GM13976 (cell line): Measurements from ENCODE around the gene BCS1L.

Experiments
- DNase-seq: peaks from one replicate; pipeline ENCODE4 v3.0.0; 2012; ENCODE audit warnings: low spot score
- CTCF ChIP-seq: IDR thresholded peaks from 2 replicates; pipeline ENCODE4 v1.5.1; 2012; ENCODE audit warnings: borderline replicate concordance, mild to moderate bottlenecking; ENCODE audit not compliant: insufficient read depth; ENCODE audit errors: extremely low read depth, missing control alignments, control extremely low read depth
- in situ Hi-C: fragments of 300-500 bp; cut with MboI; formaldehyde crosslinking; loops from one replicate; pipeline ENCODE4 v1.12.0; 2022; ENCODE audit warnings: low sequenced_read_pairs, mixed read lengths, inconsistent platforms; ENCODE audit not compliant: unreplicated experiment

Gene BCS1L

DNA sequence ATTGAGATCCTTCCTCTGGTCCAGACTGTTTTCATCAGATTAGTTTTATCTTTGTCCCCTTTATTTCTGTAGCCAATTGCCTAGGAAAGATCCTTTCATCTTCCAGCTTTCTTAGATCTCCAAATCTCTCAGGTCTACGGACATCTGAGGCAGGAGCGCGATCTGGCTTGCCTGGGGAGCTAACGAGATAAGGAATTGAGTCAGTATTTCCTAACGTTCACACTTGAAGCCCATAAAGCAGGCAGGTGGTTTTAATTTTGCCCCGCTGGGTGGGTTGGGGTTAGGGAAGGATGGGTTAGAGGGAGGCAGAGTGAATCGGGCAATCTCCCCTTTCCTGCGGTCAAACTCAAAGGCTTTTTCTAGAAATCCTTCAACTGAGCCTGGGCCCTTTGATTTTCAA, 50.4 kb downstream of the BCS1L start:
- in situ Hi-C loops, result no loop called here
- DNase-seq, result no peak
- TF ChIP-seq CTCF, result no peak

- no peak for DNase-seq
- in situ Hi-C loops, result no loop called here
- TF ChIP-seq CTCF, result no peak
Measured at GRCh38 chr2:218710334-218710686, 50.8 kb downstream of the BCS1L start.

- DNase-seq, result peak; percentile 99
- in situ Hi-C loops, result no loop called here
- peak; percentile 95 for TF ChIP-seq CTCF
Measured at GRCh38 chr2:218710687-218711549, 51.4 kb downstream of the BCS1L start, which contains the start of gene TTLL4. Gene TTLL4 (plus strand): TSS chr2:218710835. CDS start chr2:218737677, 26,842 bp downstream.

DNA sequence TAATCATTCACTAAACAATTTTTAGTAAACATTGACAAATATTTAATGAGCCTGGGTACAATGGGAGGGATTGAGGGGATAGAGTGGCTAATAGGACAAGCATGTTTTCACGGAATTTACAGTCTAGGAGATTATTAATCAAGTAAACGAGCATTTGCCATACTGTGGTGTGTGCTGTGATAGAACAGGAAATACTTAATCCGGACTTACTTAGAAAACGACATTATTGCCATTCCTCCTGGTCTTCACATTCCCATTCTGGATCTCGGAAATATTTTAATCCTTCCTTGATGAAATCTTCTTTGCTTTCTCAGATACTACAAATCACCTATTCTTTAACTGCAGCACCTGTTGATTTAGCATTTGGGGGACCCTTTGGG, 52.1 kb downstream of the BCS1L start:
- no peak for TF ChIP-seq CTCF
- in situ Hi-C loops, result no loop called here
- DNase-seq, result no peak
